HepG2 (cell line): ENCODE results near the gene AMZ2. TPM values are rescaled to one million over a fixed set of nuclear protein-coding genes. Genes with fewer than 3 reads are reported as not detected.
A peak's percentile ranks its signal among the peaks of the same experiment; 100 is the strongest.

Source experiments
- ARNT ChIP-seq: fragments of 450-650 bp; IDR thresholded peaks from 2 replicates; pipeline ENCODE4 v1.6.1; 2017
- CBFB ChIP-seq: sonication (generic); formaldehyde crosslinking; IDR thresholded peaks from 2 replicates; pipeline ENCODE4 v1.4.0; 2020; ENCODE audit warnings: missing genetic modification reagents
- DMAP1 ChIP-seq: IDR thresholded peaks from 2 replicates; pipeline ENCODE4 v1.6.1; 2016
- EED ChIP-seq: sonication (generic); formaldehyde crosslinking; IDR thresholded peaks from 2 replicates; pipeline ENCODE4 v1.5.0; 2020; ENCODE audit warnings: mild to moderate bottlenecking, missing genetic modification reagents
- FOXA3 ChIP-seq: IDR thresholded peaks from 2 replicates; pipeline ENCODE4 v1.6.1; 2016; ENCODE audit warnings: missing genetic modification reagents, missing compliant biosample characterization
- GATAD1 ChIP-seq: IDR thresholded peaks from 2 replicates; pipeline ENCODE4 v1.6.1; 2016; ENCODE audit warnings: missing genetic modification reagents, missing compliant biosample characterization
- KIAA2018 ChIP-seq: sonication (generic); formaldehyde crosslinking; IDR thresholded peaks from 2 replicates; pipeline ENCODE4 v1.5.0; 2020; ENCODE audit warnings: mild to moderate bottlenecking, missing genetic modification reagents, borderline replicate concordance
- KLF12 ChIP-seq: sonication (generic); formaldehyde crosslinking; IDR thresholded peaks from 2 replicates; pipeline ENCODE4 v1.4.0; 2020; ENCODE audit warnings: missing genetic modification reagents, borderline replicate concordance
- NFAT5 ChIP-seq: sonication (generic); formaldehyde crosslinking; IDR thresholded peaks from 2 replicates; pipeline ENCODE4 v1.4.0; 2020; ENCODE audit warnings: missing genetic modification reagents
- PHF8 ChIP-seq: sonication (generic); formaldehyde crosslinking; IDR thresholded peaks from 2 replicates; pipeline ENCODE4 v1.5.0; 2020; ENCODE audit warnings: missing genetic modification reagents
- SIX4 ChIP-seq: sonication (generic); formaldehyde crosslinking; IDR thresholded peaks from 2 replicates; pipeline ENCODE4 v1.4.0; 2020; ENCODE audit warnings: missing genetic modification reagents
- SOX13 ChIP-seq, 3 experiments: fragments of 450-650 bp in 1 of 3; sonication (generic) in 1 of 3; formaldehyde crosslinking in 1 of 3; IDR thresholded peaks in 2 of 3; conservative IDR thresholded peaks in 1 of 3; 2 replicates each; pipeline versions ENCODE4 v1.5.0 to v1.6.1; 2016 to 2020; ENCODE audit warnings: antibody characterized with exemption in 1 of 3, mild to moderate bottlenecking in 1 of 3, missing compliant biosample characterization in 1 of 3, missing genetic modification reagents in 1 of 3, moderate library complexity in 1 of 3
- STAT5B ChIP-seq: sonication (generic); formaldehyde crosslinking; IDR thresholded peaks from 2 replicates; pipeline ENCODE4 v1.4.0; 2020; ENCODE audit warnings: missing genetic modification reagents
- TEAD3 ChIP-seq: optimal IDR thresholded peaks from 2 replicates; pipeline ENCODE3; 2016; ENCODE audit warnings: borderline replicate concordance
- ZNF350 ChIP-seq: sonication (generic); formaldehyde crosslinking; IDR thresholded peaks from 2 replicates; pipeline ENCODE4 v1.4.0; 2020; ENCODE audit warnings: mild to moderate bottlenecking, low read depth, missing genetic modification reagents, borderline replicate concordance
- ZNF557 ChIP-seq: sonication (generic); formaldehyde crosslinking; IDR thresholded peaks from 2 replicates; pipeline ENCODE4 v1.4.0; 2020; ENCODE audit warnings: missing genetic modification reagents
- ZNF7 ChIP-seq: IDR thresholded peaks from 2 replicates; pipeline ENCODE4 v1.6.1; 2016; ENCODE audit warnings: missing biosample characterization, missing genetic modification reagents
- polyA plus RNA-seq, 8 experiments: library from polyadenylated mRNA; depleted of rRNA in 3 of 8; stranded (reverse) in 7 of 8; unstranded in 1 of 8; fragments of >200 nt; fragmentation: Illumina TruSeq in 4 of 8; extraction: Trizol in 4 of 8; gene quantifications; 2 replicates each; pipeline versions ENCODE4 v1.2.1 to v1.2.3, GENCODE V29; 2011 to 2016; ENCODE audit warnings: low read depth in 4 of 8, missing spikeins in 1 of 8, mixed read lengths in 1 of 8; ENCODE audit not compliant: insufficient read depth in 1 of 8
- total RNA-seq, 5 experiments: library from RNA; depleted of rRNA; stranded (reverse); fragments of >200 nt; fragmentation: Illumina TruSeq; extraction: Trizol; gene quantifications; 2 replicates each; pipeline ENCODE4 v1.2.3, GENCODE V29; 2016; ENCODE audit warnings: low read depth in 1 of 5

Gene AMZ2
- total and polyA plus RNA-seq, 2 of the 13 experiments (the other 11 are each of a cell fraction or from before 2014, with no cell fraction given) = 86.9 to 90.2 TPM

GRCh38 chr17:68200689-68201417, 47.0 kb upstream of the AMZ2 start (continued):
- no peak for TF ChIP-seq KIAA2018 (CRISPR knock-in tag)
- no peak for TF ChIP-seq ARNT
- no peak for TF ChIP-seq ZNF557
- no peak for TF ChIP-seq NFAT5
- peak; percentile 68; the same call in 1 of the 2 replicates for TF ChIP-seq GATAD1 (CRISPR knock-in tag)
- 0 out of 2 replicates have a peak, but pooled peaks have one; percentile 10 for TF ChIP-seq SIX4 (CRISPR knock-in tag)
- TF ChIP-seq ZNF7 = no peak
- peak; percentile 36; the same call in 1 of the 2 replicates for TF ChIP-seq PHF8 (CRISPR knock-in tag)
- peak; percentile 25; the same call in 1 of the 2 replicates for TF ChIP-seq FOXA3
- no peak for TF ChIP-seq KLF12
- TF ChIP-seq TEAD3 (CRISPR knock-in tag) = peak; percentile 44
- TF ChIP-seq DMAP1 (CRISPR knock-in tag) = 0 out of 2 replicates have a peak, but pooled peaks have one; percentile 21
- 0 out of 2 replicates have a peak, but pooled peaks have one; percentile 26 for TF ChIP-seq CBFB (CRISPR knock-in tag)
- TF ChIP-seq STAT5B (CRISPR knock-in tag) = 0 out of 2 replicates have a peak, but pooled peaks have one; percentile 45
- 0 out of 2 replicates have a peak, but pooled peaks have one; percentile 29 for TF ChIP-seq EED (CRISPR knock-in tag)
- no peak for TF ChIP-seq SOX13 (IDR thresholded peaks at IDR 0.05)
- TF ChIP-seq SOX13 (CRISPR knock-in tag; conservative IDR thresholded peaks at IDR 0.05 in 1 of 2, IDR thresholded peaks at IDR 0.05 in 1 of 2) = peak in 1 of 2 experiments; percentile 21; a peak in 1 of 4 replicates
- peak; percentile 91 for TF ChIP-seq ZNF350
